Cardiac muscle cell (in vitro differentiated cells and primary cell): ENCODE measurements around the gene CYBC1. TPM values are rescaled to one million over a fixed set of nuclear protein-coding genes. Genes with fewer than 3 reads are reported as not detected.

Experiments used
- DNase-seq, 2 donors: peaks; one replicate each; pipeline versions ENCODE4 v3.0.0 to v3.0.0-alpha.2; 2010 to 2017; ENCODE audit warnings: low read depth in 1 of 2, low spot score in 1 of 2
- H3K27ac ChIP-seq: fragments of 200-600 bp; sonication (generic); 2 replicates; pipeline ENCODE4 v1.5.1; 2016
- H3K27me3 ChIP-seq: fragments of 200-600 bp; sonication (generic); 2 replicates; pipeline ENCODE4 v1.6.0; 2016; ENCODE audit warnings: control low read depth
- H3K36me3 ChIP-seq: fragments of 200-600 bp; sonication (generic); 2 replicates; pipeline ENCODE4 v1.5.1; 2016; ENCODE audit warnings: control low read depth
- H3K4me1 ChIP-seq: fragments of 200-600 bp; sonication (generic); 2 replicates; pipeline ENCODE4 v1.8.1; 2017; ENCODE audit warnings: low read depth, mild to moderate bottlenecking, mixed run types
- H3K4me3 ChIP-seq: fragments of 200-600 bp; sonication (generic); 2 replicates; pipeline ENCODE4 v1.5.1; 2016; ENCODE audit warnings: mild to moderate bottlenecking
- H3K9me3 ChIP-seq: fragments of 200-600 bp; sonication (generic); 2 replicates; pipeline ENCODE4 v1.5.1; 2017; ENCODE audit warnings: low read depth, mild to moderate bottlenecking, control low read depth
- CTCF ChIP-seq: IDR thresholded peaks from 2 replicates; pipeline ENCODE4 v1.5.1; 2012; ENCODE audit warnings: low read depth, mild to moderate bottlenecking, low read length
- polyA plus RNA-seq: library from polyadenylated mRNA; unstranded; fragments of >200 nt; fragmentation: Nextera tagmentation; extraction: Ambion mirVana; gene quantifications from 2 replicates; pipeline ENCODE4 v1.2.1, GENCODE V29; 2016
- total RNA-seq: library from RNA; depleted of rRNA; stranded (reverse); fragments of >200 nt; gene quantifications from 2 replicates; pipeline ENCODE4 v1.2.3, GENCODE V29; 2016

CYBC1 gene
- total and polyA plus RNA-seq, 2 experiments from 2014 or later: 52.7 to 71.3 TPM

GRCh38 chr17:82449883-82450356 is 632 bp downstream of the CYBC1 start:
- Histone ChIP-seq H3K27ac (no peak overlapping the region), H3K4me3 (peak overlapping the region; percentile 81), H3K4me1 (peaks cover 4% of the 10 kb centered on the region), H3K36me3 (no peaks in the 10 kb centered on the region), H3K27me3 (no peaks in the 10 kb centered on the region), H3K9me3 (no peaks in the 10 kb centered on the region)
- TF ChIP-seq CTCF: no peak
- DNase-seq: no peak

- no peak overlapping the region for H3K27ac ChIP-seq
- peaks cover 4% of the 10 kb centered on the region for H3K4me1 ChIP-seq
- H3K4me3 ChIP-seq: peak overlapping the region; percentile 81
- H3K27me3 ChIP-seq: no peaks in the 10 kb centered on the region
- no peaks in the 10 kb centered on the region for H3K36me3 ChIP-seq
- no peaks in the 10 kb centered on the region for H3K9me3 ChIP-seq
- no peak for TF ChIP-seq CTCF
- no peak for DNase-seq
Measured at GRCh38 chr17:82449131-82449882, 1.2 kb downstream of the CYBC1 start.

- no peak for DNase-seq
- no peak overlapping the region for H3K4me3 ChIP-seq
- no peaks in the 10 kb centered on the region for H3K27me3 ChIP-seq
- no peaks in the 10 kb centered on the region for H3K36me3 ChIP-seq
- H3K9me3 ChIP-seq: no peaks in the 10 kb centered on the region
- no peak overlapping the region for H3K27ac ChIP-seq
- peaks cover 4% of the 10 kb centered on the region for H3K4me1 ChIP-seq
- no peak for TF ChIP-seq CTCF
Measured at GRCh38 chr17:82447876-82448275, 2.7 kb downstream of the CYBC1 start.

GRCh38 chr17:82446649-82447048 is 3.9 kb downstream of the CYBC1 start:
- TF ChIP-seq CTCF: no peak
- no peaks in the 10 kb centered on the region for H3K36me3 ChIP-seq

GRCh38 chr17:82446124-82446523 is 4.4 kb downstream of the CYBC1 start:
- H3K36me3 ChIP-seq: no peaks in the 10 kb centered on the region
- H3K9me3 ChIP-seq: no peaks in the 10 kb centered on the region
- no peak overlapping the region for H3K27ac ChIP-seq
- H3K4me3 ChIP-seq: no peak overlapping the region
- no peaks in the 10 kb centered on the region for H3K27me3 ChIP-seq
- H3K4me1 ChIP-seq: peaks cover 4% of the 10 kb centered on the region
- DNase-seq: no peak
- TF ChIP-seq CTCF: no peak

More at GRCh38 chr17:82446649-82447048, 3.9 kb downstream of the CYBC1 start:
- Histone ChIP-seq H3K4me3 (no peak overlapping the region), H3K9me3 (no peaks in the 10 kb centered on the region), H3K27me3 (no peaks in the 10 kb centered on the region), H3K4me1 (peaks cover 4% of the 10 kb centered on the region), H3K27ac (no peak overlapping the region)
- DNase-seq: no peak
